Spinal cord (tissue), 10 donors: Measurements from ENCODE around the gene PCNP. TPM values are rescaled to one million over a fixed set of nuclear protein-coding genes. Genes with fewer than 3 reads are reported as not detected.
"Not testable (repeated sequence)": the region's sequence is repeated elsewhere in the genome, so short reads cannot be mapped to it uniquely, and the experiment has no call there.

ENCODE experiments used
- DNase-seq, 6 donors: peaks; one replicate each; pipeline versions ENCODE4 v3.0.0 to v3.0.0-alpha.2; 2013 to 2015; ENCODE audit warnings: low spot score in 6 of 6, low read depth in 4 of 6
- H3K27ac ChIP-seq: one replicate; pipeline ENCODE4 v1.5.1; 2013; ENCODE audit warnings: low read depth, low read length, control low read depth
- H3K27me3 ChIP-seq: one replicate; pipeline ENCODE4 v1.6.1; 2013; ENCODE audit warnings: low read length; ENCODE audit not compliant: control insufficient read depth, insufficient read depth
- H3K36me3 ChIP-seq: one replicate; pipeline ENCODE4 v1.6.1; 2013; ENCODE audit warnings: low read length; ENCODE audit not compliant: control insufficient read depth, insufficient read depth
- H3K4me1 ChIP-seq: one replicate; pipeline ENCODE4 v1.6.1; 2013; ENCODE audit warnings: low read length; ENCODE audit not compliant: control insufficient read depth, insufficient read depth
- H3K4me3 ChIP-seq: one replicate; pipeline ENCODE4 v1.5.1; 2013; ENCODE audit warnings: low read depth, low read length, control low read depth
- H3K9me3 ChIP-seq: one replicate; pipeline ENCODE4 v1.6.1; 2013; ENCODE audit warnings: low read length; ENCODE audit not compliant: control insufficient read depth, insufficient read depth
- WGBS: methylation state at CpG from one replicate; pipeline ENCODE4 v1.1.5; 2013; ENCODE audit warnings: missing lambda C conversion rate; ENCODE audit not compliant: insufficient coverage; 5-methylcytosine and 5-hydroxymethylcytosine counted together
- polyA plus RNA-seq, 2 donors: library from polyadenylated mRNA; unstranded; fragments of 120-200 nt; gene quantifications; one replicate each; pipeline ENCODE4 v1.2.1, GENCODE V29; 2013; ENCODE audit not compliant: insufficient read length in 2 of 2
- total RNA-seq, 2 donors: library from RNA; depleted of rRNA in 1 of 2; stranded (reverse); fragments of 120-200 nt in 1 of 2; fragments of >200 nt in 1 of 2; gene quantifications; one replicate each; pipeline versions ENCODE4 v1.2.3 to v1.2.4, GENCODE V29; 2013 to 2014
- donor health status: healthy.

Gene PCNP
- total and polyA plus RNA-seq, 4 donors, result 81.1 to 190 (median 158) TPM

DNA sequence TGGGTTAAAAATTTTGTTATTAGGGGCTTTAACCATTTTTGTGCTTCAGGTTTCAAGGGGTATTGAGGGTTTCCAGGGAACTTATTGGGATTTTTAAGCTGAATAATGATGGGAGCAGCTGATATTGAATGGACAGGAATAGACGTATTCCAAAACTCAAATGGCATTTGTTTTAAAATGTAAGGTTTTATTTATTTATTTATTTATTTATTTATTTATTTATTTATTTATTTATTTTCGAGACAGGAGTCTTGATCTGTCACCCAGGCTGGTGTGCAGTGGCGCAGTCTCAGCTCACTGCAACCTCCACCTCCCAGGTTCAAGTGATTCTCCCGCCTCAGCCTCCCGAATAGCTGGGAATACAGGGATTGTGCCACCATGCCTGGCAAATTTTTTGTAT, 38.8 kb upstream of the PCNP start:
- Histone ChIP-seq H3K4me3 (no peak overlapping the region), H3K27me3 (no peaks in the 10 kb centered on the region), H3K9me3 (no peaks in the 10 kb centered on the region), H3K36me3 (no peaks in the 10 kb centered on the region), H3K4me1 (no peaks in the 10 kb centered on the region), H3K27ac (no peak overlapping the region)
- DNase-seq, result no peak
- no CpG with 5 or more reads among the region's 5 CpGs for WGBS

DNA sequence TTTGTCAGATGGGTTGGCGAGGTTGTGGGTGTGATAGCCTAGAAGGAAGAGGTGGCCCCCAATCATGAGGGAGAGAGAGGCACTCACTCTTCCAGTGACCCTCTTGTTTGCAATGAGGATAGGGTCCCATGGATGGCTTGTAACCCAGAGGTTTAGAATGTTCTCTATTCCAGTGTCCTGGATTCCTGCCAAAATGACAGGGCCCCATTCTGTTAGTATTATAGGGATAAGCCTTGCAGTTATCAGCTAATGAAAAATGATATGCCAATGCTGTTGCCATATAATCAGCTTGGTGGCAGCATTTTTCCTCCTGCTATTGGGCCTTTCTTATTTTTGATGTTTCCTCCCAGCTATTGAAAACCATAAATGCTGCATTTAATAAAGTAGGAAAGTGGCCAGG, 37.7 kb upstream of the PCNP start:
- no peak overlapping the region for H3K4me3 ChIP-seq
- no peak overlapping the region for H3K27ac ChIP-seq
- no peaks in the 10 kb centered on the region for H3K36me3 ChIP-seq
- H3K9me3 ChIP-seq, result no peaks in the 10 kb centered on the region
- WGBS, result 100% methylated on average over 1 of the region's 1 CpG
- H3K27me3 ChIP-seq, result no peaks in the 10 kb centered on the region
- no peak for DNase-seq
- no peaks in the 10 kb centered on the region for H3K4me1 ChIP-seq

DNA sequence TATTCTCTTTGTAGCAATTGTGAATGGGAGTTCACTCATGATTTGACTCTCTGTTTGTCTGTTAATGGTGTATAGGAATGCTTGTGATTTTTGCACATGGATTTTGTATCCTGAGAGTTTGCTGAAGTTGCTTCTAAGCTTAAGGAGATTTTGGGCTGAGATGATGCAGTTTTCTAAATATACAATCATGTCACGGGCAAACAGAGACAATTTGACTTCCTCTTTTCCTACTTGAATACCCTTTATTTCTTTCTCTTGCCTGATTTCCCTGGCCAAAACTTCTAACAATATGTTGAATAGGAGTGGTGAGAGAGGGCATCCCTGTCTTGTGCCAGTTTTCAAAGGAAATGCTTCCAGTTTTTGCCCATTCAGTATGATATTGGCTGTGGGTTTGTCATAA, 37.0 kb upstream of the PCNP start:
- not testable (repeated sequence) for H3K27me3 ChIP-seq, H3K4me3 ChIP-seq, H3K27ac ChIP-seq, H3K36me3 ChIP-seq, H3K4me1 ChIP-seq, H3K9me3 ChIP-seq, DNase-seq
- no CpG with 5 or more reads among the region's 1 CpG for WGBS

DNA sequence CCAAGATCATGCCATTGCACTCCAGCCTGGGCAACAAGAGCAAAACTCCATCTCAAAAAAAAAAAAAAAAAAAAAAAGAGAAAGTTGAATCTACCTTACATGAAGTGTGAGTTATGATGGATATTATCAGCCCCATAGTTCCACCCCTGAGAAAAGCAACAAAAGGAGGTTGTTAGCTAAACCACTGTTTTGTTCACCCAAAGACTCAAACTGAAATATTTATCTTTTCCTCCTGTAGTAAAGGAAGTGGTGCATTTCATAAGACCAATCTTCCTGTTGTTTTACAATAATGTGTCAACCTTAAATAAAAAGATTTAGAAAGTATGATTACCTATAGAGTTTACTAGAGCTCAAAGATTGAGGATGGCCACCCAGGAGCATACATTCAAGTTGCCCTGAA, 31.0 kb upstream of the PCNP start:
- Histone ChIP-seq H3K27ac (no peak overlapping the region), H3K27me3 (no peaks in the 10 kb centered on the region), H3K4me1 (no peaks in the 10 kb centered on the region), H3K36me3 (no peaks in the 10 kb centered on the region), H3K9me3 (no peaks in the 10 kb centered on the region), H3K4me3 (no peak overlapping the region)
- no peak for DNase-seq

DNA sequence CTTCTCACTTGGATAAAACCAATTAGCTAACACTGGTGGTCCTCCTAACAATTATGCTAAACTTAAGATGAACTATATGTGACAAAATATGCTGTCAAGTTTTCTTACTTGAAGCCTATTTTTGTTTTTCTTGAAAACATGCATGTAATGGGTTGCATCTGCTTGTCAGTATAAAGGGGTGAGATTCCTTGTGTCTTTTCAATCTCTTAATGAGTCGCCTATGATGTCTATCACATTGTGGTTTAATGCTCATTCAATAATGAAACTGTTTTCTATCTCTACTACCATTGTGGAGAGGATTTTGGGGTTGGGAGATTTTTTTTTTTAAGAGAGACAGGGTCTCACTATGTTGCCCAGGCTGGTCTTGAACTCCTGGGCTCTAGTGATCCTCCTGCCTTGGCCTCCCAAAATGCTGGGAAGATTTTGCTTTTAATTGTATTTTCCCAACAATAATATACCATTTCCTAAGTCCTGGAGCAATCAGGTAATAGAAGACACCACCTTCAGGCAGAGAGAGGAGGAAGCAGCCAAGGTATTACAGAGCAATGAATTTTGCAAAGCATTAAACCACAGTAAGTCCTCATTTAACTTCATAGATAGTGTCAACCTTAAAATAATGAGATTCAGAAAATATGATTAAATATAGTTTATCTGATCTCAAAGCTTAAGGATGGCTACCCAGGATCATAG, 29.7 kb upstream of the PCNP start:
- no peak overlapping the region for H3K27ac ChIP-seq
- no CpG with 5 or more reads among the region's 1 CpG for WGBS
- no peaks in the 10 kb centered on the region for H3K36me3 ChIP-seq
- no peaks in the 10 kb centered on the region for H3K4me1 ChIP-seq
- DNase-seq, result no peak
- no peak overlapping the region for H3K4me3 ChIP-seq
- no peaks in the 10 kb centered on the region for H3K27me3 ChIP-seq
- no peaks in the 10 kb centered on the region for H3K9me3 ChIP-seq

DNA sequence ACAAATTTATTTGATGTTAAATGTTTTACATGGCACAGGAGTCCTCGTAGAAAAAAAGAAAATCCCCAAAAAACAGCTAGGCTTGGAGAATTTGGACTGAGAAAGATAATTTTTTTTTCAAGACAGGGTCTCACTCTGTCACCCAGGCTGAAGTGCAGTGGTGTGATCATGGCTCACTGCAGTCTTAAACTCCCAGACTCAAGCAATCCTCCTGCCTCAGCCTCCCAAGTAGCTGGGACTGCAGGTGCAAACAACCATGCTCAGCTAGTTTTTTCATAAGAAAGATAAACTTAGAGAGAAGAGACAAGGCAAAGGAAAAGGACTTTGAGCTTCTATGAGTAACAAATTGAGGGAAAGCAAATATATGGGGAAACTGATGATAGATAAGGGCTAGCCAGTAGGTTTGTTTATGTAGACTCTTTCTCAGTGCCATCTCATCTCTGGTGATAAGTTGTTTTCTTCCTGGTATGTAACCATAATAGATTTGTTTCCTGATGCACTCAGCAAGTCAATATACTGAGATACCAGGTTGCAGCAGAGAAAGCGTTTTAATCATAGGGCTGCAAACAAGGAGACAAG, 25.4 kb upstream of the PCNP start:
- H3K36me3 ChIP-seq, result no peaks in the 10 kb centered on the region
- H3K4me3 ChIP-seq, result no peak overlapping the region
- no peaks in the 10 kb centered on the region for H3K27me3 ChIP-seq
- H3K9me3 ChIP-seq, result no peaks in the 10 kb centered on the region
- no peak overlapping the region for H3K27ac ChIP-seq
- WGBS, result no CpG with 5 or more reads among the region's 2 CpGs
- H3K4me1 ChIP-seq, result no peaks in the 10 kb centered on the region
- DNase-seq, result no peak

DNA sequence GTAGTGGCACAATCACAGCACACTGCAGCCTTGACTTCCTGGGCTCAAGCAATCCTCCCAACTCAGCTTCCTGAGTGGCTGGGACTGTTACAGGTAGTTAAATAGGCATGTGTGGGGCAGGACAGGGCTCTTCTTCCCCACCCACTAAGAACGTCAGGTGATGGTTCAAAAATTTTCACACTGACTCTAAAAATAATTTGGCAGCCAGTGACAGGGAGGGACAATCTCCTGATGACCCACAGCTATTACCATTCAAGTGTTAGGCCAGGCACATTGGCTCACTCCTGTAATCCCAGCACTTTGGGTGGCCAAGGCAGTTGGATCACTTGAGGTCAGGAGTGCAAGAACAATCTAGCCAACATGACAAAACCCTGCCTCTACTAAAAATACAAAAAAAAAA, 24.5 kb upstream of the PCNP start:
- no CpG with 5 or more reads among the region's 1 CpG for WGBS
- Histone ChIP-seq H3K4me1 (no peaks in the 10 kb centered on the region), H3K9me3 (no peaks in the 10 kb centered on the region)

DNA sequence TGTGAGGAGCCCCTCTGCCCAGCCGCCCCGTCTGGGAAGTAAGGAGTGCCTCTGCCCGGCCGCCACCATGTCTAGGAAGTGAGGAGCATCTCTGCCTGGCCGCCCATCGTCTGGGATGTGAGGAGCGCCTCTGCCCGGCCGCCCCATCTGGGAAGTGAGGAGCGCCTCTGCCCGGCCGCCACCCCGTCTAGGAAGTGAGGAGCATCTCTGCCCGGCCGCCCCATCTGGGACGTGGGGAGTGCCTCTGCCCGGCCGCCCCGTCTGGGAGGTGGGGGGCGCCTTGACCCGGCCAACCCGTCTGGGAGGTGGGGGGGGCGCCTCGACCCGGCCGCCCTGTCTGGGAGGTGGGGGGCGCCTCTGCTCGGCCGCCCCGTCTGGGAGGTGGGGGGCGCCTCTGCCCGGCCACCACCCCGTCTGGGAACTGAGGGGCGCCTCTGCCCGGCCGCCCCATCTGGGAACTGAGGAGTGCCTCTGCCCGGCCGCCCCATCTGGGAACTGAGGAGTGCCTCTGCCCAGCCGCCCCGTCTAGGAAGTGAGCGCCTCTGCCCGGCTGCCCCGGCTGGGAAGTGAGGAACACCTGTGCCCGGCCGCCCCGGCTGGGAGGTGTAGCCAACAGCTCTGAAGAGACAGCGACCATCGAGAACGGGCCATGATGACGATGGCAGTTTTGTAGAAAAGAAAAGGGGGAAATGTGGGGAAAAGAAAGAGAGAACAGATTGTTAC, 22.5 kb upstream of the PCNP start:
- H3K27ac ChIP-seq, H3K4me1 ChIP-seq, H3K36me3 ChIP-seq, H3K27me3 ChIP-seq, H3K9me3 ChIP-seq, DNase-seq, H3K4me3 ChIP-seq: not testable (repeated sequence)
- WGBS, result 92% methylated on average over 32 of the region's 50 CpGs

More for the DNA sequence above, 24.5 kb upstream of the PCNP start:
- Histone ChIP-seq H3K27ac (no peak overlapping the region), H3K4me3 (no peak overlapping the region), H3K27me3 (no peaks in the 10 kb centered on the region), H3K36me3 (no peaks in the 10 kb centered on the region)
- DNase-seq, result no peak

DNA sequence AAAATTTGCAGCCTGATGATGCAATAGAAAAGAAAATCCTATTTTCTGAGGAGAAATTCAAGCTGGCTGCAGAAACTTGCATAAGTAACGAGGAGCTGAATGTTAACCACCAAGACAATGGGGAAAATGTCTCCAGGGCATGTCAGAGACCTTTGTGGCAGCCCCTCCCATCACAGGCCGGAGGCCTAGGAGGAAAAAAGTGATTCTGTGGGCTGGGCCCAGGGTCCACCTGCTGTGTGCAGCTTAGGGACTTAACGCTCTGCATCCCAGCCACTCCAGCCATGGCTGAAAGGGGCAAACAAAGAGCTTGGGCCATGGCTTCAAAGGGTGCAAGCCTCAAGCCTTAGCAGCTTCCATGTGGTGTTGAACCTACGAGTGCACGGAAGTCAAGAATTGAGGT, 20.6 kb upstream of the PCNP start:
- WGBS, result 84% methylated on average over 5 of the region's 5 CpGs

DNA sequence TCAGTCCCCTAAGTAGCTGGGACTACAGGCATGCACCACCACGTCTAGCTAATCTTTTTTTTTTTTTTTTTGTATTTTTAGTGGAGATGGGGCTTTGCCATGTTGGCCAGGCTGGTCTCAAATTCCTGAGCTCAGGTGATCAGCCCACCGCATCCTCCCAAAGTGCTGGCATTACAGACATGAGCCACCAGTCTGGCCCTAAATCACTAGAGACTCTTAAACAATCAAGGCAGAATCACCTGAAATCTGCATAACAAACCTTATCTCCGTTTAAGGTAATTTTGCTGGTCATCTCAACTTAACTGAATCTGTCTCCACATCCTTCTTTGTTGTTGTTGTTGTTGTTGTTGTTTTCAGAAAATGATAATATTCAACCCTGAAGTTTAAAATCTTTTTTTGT, 17.9 kb upstream of the PCNP start:
- Histone ChIP-seq H3K4me1 (no peaks in the 10 kb centered on the region), H3K36me3 (no peaks in the 10 kb centered on the region), H3K4me3 (no peak overlapping the region), H3K9me3 (no peaks in the 10 kb centered on the region), H3K27me3 (no peaks in the 10 kb centered on the region), H3K27ac (no peak overlapping the region)
- WGBS, result 86% methylated on average over 1 of the region's 3 CpGs
- no peak for DNase-seq

More for the DNA sequence above, 20.6 kb upstream of the PCNP start:
- not testable (repeated sequence) for H3K27ac ChIP-seq, H3K4me3 ChIP-seq, H3K36me3 ChIP-seq, H3K9me3 ChIP-seq, H3K4me1 ChIP-seq, DNase-seq, H3K27me3 ChIP-seq
